A549 treated with ZK216348 at 1 μM for 4 hours (cell line): ENCODE results near the gene ELOVL5. TPM values are rescaled to one million over a fixed set of nuclear protein-coding genes. Genes with fewer than 3 reads are reported as not detected.

ENCODE experiments used
- total RNA-seq: library from RNA; stranded (reverse); fragments of 200-300 nt; extraction: Qiagen RNA extraction; gene quantifications from 5 replicates; pipeline ENCODE4 v1.2.3, GENCODE V29; 2022; ENCODE audit warnings: low read depth

The ELOVL5 gene, protein sequence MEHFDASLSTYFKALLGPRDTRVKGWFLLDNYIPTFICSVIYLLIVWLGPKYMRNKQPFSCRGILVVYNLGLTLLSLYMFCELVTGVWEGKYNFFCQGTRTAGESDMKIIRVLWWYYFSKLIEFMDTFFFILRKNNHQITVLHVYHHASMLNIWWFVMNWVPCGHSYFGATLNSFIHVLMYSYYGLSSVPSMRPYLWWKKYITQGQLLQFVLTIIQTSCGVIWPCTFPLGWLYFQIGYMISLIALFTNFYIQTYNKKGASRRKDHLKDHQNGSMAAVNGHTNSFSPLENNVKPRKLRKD
- total RNA-seq: 46.2 to 77.4 TPM (median 70.0 TPM) in 5 replicates

DNA sequence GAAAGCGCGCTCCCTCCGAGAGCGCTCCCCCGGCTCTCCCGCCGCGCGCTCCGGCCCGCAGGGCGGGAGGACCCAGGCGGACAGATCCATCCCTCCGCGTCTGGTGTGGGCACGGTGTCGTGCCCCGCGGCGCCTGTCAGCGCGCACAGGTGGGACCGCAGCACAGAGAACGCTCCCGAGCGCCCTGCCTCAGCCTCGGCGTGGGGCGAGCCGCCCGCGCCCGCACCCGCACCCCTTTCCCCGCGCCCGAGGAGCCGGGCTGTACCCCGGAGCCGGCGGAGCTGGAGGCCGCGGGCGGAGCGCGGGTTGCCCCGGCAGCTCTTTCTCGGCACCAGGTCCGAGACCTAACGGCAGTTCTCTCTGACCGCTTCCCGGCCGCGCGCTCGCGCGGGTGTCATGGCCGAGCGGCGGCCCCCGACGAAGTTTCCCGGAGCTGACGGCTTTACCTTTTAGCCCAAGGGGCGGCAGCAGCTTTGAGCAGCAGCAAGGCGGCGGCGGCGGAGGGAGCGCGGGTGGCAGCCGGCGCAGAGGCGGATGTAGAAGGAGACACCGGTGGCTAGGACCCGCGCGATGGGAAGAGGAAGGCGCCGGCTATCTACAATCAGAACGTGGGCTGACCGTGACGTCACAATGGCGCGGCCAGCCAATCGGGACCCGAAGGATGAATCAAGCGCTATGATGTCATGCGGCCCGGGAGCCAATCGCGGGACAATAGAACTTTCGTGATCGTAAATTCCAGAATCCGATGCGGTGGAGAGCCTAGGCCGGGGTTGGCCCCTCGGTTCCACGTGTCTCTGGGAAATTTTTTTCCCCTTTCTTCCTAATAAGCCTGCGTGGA, at the start of gene ELOVL5:
TSS of gene ELOVL5 (minus strand) at position 580 of the 838 bp plus-strand sequence. CDS start 53,251 bp downstream, outside the sequence.

Other genes starting within 250 kb of the ELOVL5 start
- 0.08 TPM in 1 of 5 replicates, not detected in the others for gene GCM1, start 200.1 kb downstream of the ELOVL5 start, total RNA-seq
- 94.9 to 158 TPM (median 115 TPM) in 5 replicates for gene GCLC, start 196.2 kb upstream of the ELOVL5 start, total RNA-seq